ENCODE measurements around the gene POLE2.

Gene POLE2

DNA sequence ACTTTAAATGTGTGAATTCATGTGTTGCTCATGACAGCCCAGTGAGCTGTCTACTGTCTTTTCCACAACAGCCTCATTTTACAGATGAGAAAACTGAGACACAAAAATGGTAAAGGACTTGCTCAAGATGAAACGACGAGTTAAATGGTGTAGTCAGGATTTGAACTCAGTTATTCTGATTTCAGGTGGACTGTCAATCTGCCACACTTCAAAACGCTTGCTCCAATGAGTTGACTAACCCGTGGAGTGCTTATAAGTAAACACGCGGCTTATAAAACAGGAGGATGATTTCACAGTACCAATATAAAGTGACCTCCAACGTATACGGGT lies 652 bp upstream of the POLE2 start:
- TF ChIP-seq, protein P1, sequence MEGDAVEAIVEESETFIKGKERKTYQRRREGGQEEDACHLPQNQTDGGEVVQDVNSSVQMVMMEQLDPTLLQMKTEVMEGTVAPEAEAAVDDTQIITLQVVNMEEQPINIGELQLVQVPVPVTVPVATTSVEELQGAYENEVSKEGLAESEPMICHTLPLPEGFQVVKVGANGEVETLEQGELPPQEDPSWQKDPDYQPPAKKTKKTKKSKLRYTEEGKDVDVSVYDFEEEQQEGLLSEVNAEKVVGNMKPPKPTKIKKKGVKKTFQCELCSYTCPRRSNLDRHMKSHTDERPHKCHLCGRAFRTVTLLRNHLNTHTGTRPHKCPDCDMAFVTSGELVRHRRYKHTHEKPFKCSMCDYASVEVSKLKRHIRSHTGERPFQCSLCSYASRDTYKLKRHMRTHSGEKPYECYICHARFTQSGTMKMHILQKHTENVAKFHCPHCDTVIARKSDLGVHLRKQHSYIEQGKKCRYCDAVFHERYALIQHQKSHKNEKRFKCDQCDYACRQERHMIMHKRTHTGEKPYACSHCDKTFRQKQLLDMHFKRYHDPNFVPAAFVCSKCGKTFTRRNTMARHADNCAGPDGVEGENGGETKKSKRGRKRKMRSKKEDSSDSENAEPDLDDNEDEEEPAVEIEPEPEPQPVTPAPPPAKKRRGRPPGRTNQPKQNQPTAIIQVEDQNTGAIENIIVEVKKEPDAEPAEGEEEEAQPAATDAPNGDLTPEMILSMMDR (IDR thresholded peaks at IDR 0.05; ENCODE audit: unreplicated experiment in 3 of 3): no peak
- H3K27ac Mint-ChIP-seq: peak overlapping the region; percentile 95 to 98 (median 98)
- no peaks in the 10 kb centered on the region for H3K36me3 Mint-ChIP-seq (ENCODE audit: low read depth)
- H3K9me3 Mint-ChIP-seq: no peaks in the 10 kb centered on the region
- peaks cover 3% of the 10 kb centered on the region for H3K27me3 Mint-ChIP-seq (ENCODE audit: low read depth)
- peaks cover 22% of the 10 kb centered on the region for H3K4me1 Mint-ChIP-seq
- peak overlapping the region; percentile 92 to 93 (median 92) for H3K4me3 Mint-ChIP-seq

DNA sequence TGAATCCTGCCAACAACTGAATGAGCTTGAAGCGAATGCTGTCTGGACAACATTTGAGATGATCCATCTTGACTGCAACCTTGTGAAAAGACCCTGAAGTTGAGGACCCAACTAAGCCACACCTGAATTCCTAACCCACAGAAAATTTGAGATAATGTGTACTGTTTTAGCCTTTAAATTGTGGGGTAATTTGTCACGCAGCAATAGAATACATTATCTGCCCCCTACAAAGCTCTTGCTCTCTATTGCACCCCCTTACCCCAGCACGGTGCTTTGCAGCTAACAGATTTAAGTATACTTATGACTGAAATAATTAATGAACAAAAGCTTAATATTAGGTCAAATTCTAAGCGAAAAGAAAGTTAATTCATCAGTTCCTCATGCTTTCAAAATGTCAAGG lies 1.6 kb downstream of the POLE2 start:
- Mint-ChIP-seq H3K4me1 (peaks cover 13% of the 10 kb centered on the region), H3K36me3 (ENCODE audit: low read depth) (peaks cover 4% of the 10 kb centered on the region), H3K9me3 (no peaks in the 10 kb centered on the region), H3K4me3 (peak overlapping the region; percentile 71 to 92 (median 76)), H3K27me3 (ENCODE audit: low read depth) (no peaks in the 10 kb centered on the region), H3K27ac (peak overlapping the region in 1 of 3 experiments; percentile 95)
- TF ChIP-seq, protein P1 (IDR thresholded peaks at IDR 0.05; ENCODE audit: unreplicated experiment in 3 of 3): no peak

DNA sequence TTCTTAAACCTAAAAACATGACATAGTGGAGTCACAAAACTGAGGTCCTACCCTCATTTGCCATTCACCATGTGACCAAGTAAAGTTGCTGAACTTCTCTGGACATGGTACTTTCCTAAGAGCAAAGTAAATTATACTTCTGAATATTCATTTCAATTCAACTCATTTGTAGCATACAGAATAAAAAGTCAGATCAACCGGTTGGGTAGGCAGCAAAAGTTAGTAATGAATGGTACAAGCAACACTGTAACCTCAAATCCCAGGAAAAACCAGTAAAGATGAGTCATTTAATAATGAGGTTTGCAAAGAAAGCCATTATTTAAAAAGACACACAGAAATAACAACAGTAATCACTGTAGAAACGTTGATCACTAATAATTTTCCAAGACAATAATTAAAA lies 8.7 kb downstream of the POLE2 start:
- no peak overlapping the region for H3K4me3 Mint-ChIP-seq
- no peaks in the 10 kb centered on the region for H3K27me3 Mint-ChIP-seq (ENCODE audit: low read depth)
- TF ChIP-seq, protein P1 (IDR thresholded peaks at IDR 0.05; ENCODE audit: unreplicated experiment in 3 of 3): no peak
- no peaks in the 10 kb centered on the region for H3K9me3 Mint-ChIP-seq
- no peaks in the 10 kb centered on the region for H3K4me1 Mint-ChIP-seq
- no peak overlapping the region for H3K27ac Mint-ChIP-seq
- H3K36me3 Mint-ChIP-seq (ENCODE audit: low read depth): peaks cover 28% of the 10 kb centered on the region

DNA sequence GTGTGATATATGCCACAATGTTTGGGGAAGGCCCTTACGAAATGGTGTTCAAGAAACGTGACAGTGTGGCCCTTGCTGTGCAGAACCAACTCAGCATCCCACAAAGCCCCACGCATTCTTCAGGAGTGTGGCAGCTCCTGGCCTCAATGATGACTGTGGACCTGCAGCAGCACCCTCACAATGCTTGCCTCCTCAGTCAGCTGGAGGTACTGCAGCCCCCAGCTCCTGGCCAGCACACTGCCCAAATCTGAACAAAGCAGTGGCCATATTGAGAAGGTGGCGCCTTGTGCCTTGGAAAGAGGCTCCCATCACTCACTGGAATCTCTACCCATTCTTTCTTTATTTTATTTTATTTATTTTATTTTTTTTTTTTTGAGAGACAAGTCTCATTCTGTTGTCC lies 10.4 kb downstream of the POLE2 start:
- Mint-ChIP-seq H3K4me3 (no peak overlapping the region), H3K27ac (no peak overlapping the region)
- TF ChIP-seq, protein P1 (IDR thresholded peaks at IDR 0.05; ENCODE audit: unreplicated experiment in 3 of 3): no peak

DNA sequence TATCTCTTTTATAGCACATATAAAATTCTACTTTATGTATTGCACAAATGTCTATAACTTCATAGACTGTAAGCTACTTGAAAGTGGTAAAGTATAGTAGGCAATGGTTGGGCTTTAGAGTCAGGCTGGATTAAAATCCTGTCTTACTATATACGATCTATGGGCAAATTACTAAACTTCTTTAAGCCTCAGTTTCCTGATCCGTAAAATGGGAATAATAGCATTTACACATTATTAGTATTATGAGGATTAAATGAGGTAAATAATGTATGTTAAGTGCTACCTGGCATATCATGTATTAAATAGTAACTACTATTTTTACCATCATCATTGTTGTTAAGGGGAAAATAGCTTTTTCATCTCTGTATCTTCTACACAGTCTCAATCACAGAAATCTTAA lies 14.4 kb downstream of the POLE2 start:
- TF ChIP-seq, protein P1 (IDR thresholded peaks at IDR 0.05; ENCODE audit: unreplicated experiment in 3 of 3): no peak
- H3K27me3 Mint-ChIP-seq (ENCODE audit: low read depth): no peaks in the 10 kb centered on the region
- no peaks in the 10 kb centered on the region for H3K9me3 Mint-ChIP-seq
- no peaks in the 10 kb centered on the region for H3K4me1 Mint-ChIP-seq
- peaks cover 30% of the 10 kb centered on the region for H3K36me3 Mint-ChIP-seq (ENCODE audit: low read depth)
- no peak overlapping the region for H3K4me3 Mint-ChIP-seq
- no peak overlapping the region for H3K27ac Mint-ChIP-seq

More for the DNA sequence above, 10.4 kb downstream of the POLE2 start:
- Mint-ChIP-seq H3K4me1 (no peaks in the 10 kb centered on the region), H3K27me3 (ENCODE audit: low read depth) (no peaks in the 10 kb centered on the region), H3K9me3 (no peaks in the 10 kb centered on the region), H3K36me3 (ENCODE audit: low read depth) (peaks cover 40% of the 10 kb centered on the region)

DNA sequence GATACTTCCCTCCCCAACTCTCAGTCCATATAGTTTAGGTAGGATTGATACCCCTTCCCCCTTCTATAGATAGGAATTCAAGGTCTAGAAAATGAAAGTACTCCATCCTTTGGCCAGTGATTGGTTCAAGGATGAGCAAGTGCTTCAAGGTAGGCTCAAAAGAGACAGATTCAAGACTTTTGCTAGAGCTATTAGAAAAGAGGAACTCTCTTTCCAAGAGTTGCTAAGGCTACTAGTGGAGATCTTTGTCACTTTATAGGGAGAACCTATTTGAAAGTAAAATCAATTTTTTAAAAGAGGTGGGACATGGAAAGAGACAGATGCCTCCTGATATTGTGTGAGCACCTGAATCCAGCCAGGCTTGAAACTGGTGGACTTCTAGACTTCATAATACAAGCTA lies 17.5 kb downstream of the POLE2 start:
- no peak overlapping the region for H3K4me3 Mint-ChIP-seq
- peaks cover 27% of the 10 kb centered on the region for H3K36me3 Mint-ChIP-seq (ENCODE audit: low read depth)
- TF ChIP-seq, protein P1 (IDR thresholded peaks at IDR 0.05; ENCODE audit: unreplicated experiment in 3 of 3): no peak
- no peaks in the 10 kb centered on the region for H3K4me1 Mint-ChIP-seq
- no peak overlapping the region for H3K27ac Mint-ChIP-seq
- no peaks in the 10 kb centered on the region for H3K27me3 Mint-ChIP-seq (ENCODE audit: low read depth)
- H3K9me3 Mint-ChIP-seq: no peaks in the 10 kb centered on the region
